Breast epithelium (tissue), 3 donors: ENCODE measurements around the gene LRRC37B.
"Not testable (repeated sequence)": the region's sequence is repeated elsewhere in the genome, so short reads cannot be mapped to it uniquely, and the experiment has no call there.

Experiments used
- CTCF ChIP-seq, 3 donors: fragments of 450-650 bp; IDR thresholded peaks; one replicate each; pipeline ENCODE4 v1.5.1; 2016 to 2017; ENCODE audit warnings: antibody characterized with exemption in 3 of 3, mild to moderate bottlenecking in 3 of 3, moderate library complexity in 3 of 3
- POLR2AphosphoS5 ChIP-seq, 3 donors: sonication (generic); formaldehyde crosslinking; IDR thresholded peaks; one replicate each; pipeline ENCODE4 v1.6.1; 2017; ENCODE audit warnings: antibody characterized with exemption in 3 of 3

GRCh38 chr17:31964131-31964530 lies 43.1 kb upstream of the LRRC37B start:
- not testable (repeated sequence) for TF ChIP-seq CTCF, POLR2AphosphoS5 (IDR thresholded peaks at IDR 0.05)
